GM12878 (cell line): ENCODE results near the gene GAB3. TPM values are rescaled to one million over a fixed set of nuclear protein-coding genes. Genes with fewer than 3 reads are reported as not detected.
A peak's percentile ranks its signal among the peaks of the same experiment; 100 is the strongest.

Source experiments
- ATAC-seq: fragments of 200-7000 bp; cut with Tn5 transposase; 3 replicates; pipeline ENCODE4 v1.9.1; 2020; ENCODE audit warnings: mild to moderate bottlenecking, moderate library complexity
- BruUV-seq: library from RNA; stranded (reverse); fragments of 400-500 nt; replicated peaks from 2 replicates; lab custom pipeline; 2021; lab: Mats Ljungman, UMichigan
- CTCF ChIA-PET: fragments of 300-600 bp; sonication (Branson Sonifier 250); formaldehyde crosslinking; extraction: SDS; loops from one replicate; lab custom pipeline; 2021; ENCODE audit warnings: inconsistent platforms; lab: Yijun Ruan, JAX
- POLR2A ChIA-PET: fragments of 350-600 bp; formaldehyde crosslinking; extraction: SDS; loops from one replicate; lab custom pipeline; 2021; ENCODE audit warnings: inconsistent platforms; lab: Charles Lee
- RAD21 ChIA-PET: fragments of 300-600 bp; sonication (Branson Sonifier 250); formaldehyde crosslinking; loops from one replicate; lab custom pipeline; 2023; ENCODE audit warnings: antibody characterized with exemption; ENCODE audit not compliant: unreplicated experiment; lab: Charles Lee
- SMC1A ChIA-PET: fragments of 300-600 bp; sonication (Branson Sonifier 250); formaldehyde crosslinking; loops from one replicate; lab custom pipeline; 2023; ENCODE audit not compliant: unreplicated experiment, uncharacterized antibody; lab: Charles Lee
- DNase-seq: peaks from one replicate; pipeline ENCODE4 v3.0.0-alpha.2; 2011; ENCODE audit warnings: low read depth, low spot score
- FAIRE-seq: peaks from 3 replicates; lab custom pipeline; 2011; peaks lifted over from hg19 to GRCh38; lab: Jason Lieb, UNC
- H2AFZ ChIP-seq: 2 replicates; pipeline ENCODE4 v1.6.0; 2011; ENCODE audit warnings: low read depth, low read length, control low read depth; ENCODE audit not compliant: control insufficient read depth
- H3K27ac ChIP-seq: 2 replicates; pipeline ENCODE4 v1.5.1; 2011; ENCODE audit warnings: control low read depth; ENCODE audit not compliant: control insufficient read depth, insufficient read depth
- H3K27me3 ChIP-seq, 2 experiments: replicated peaks in 1 of 2; 2 replicates each; pipeline versions ENCODE4 v1.6.0 to v1.6.1; 2011; ENCODE audit warnings: low read length in 1 of 2; ENCODE audit not compliant: control insufficient read depth in 2 of 2, insufficient read depth in 2 of 2
- H3K36me3 ChIP-seq, 2 experiments: 2 replicates each; pipeline ENCODE4 v1.5.1; 2011; ENCODE audit warnings: low read length in 1 of 2; ENCODE audit not compliant: control insufficient read depth in 2 of 2, insufficient read depth in 2 of 2
- H3K4me1 ChIP-seq: 2 replicates; pipeline ENCODE4 v1.6.1; 2011; ENCODE audit warnings: mild to moderate bottlenecking, low read length, moderate library complexity, mixed read lengths; ENCODE audit not compliant: control insufficient read depth, insufficient read depth
- H3K4me2 ChIP-seq: 2 replicates; pipeline ENCODE4 v1.6.0; 2011; ENCODE audit warnings: control low read depth; ENCODE audit not compliant: control insufficient read depth, insufficient read depth
- H3K4me3 ChIP-seq: fragments of 200-600 bp; sonication (generic); 2 replicates; pipeline ENCODE4 v1.5.1; 2016
- H3K79me2 ChIP-seq: 2 replicates; pipeline ENCODE4 v1.6.0; 2011; ENCODE audit warnings: low read length; ENCODE audit not compliant: control insufficient read depth, insufficient read depth
- H3K9ac ChIP-seq: 2 replicates; pipeline ENCODE4 v1.8.0; 2011; ENCODE audit warnings: low read length, control low read depth, mixed read lengths; ENCODE audit not compliant: control insufficient read depth, insufficient read depth
- H3K9me3 ChIP-seq: replicated peaks from 3 replicates; pipeline ENCODE4 v1.5.1; 2011; ENCODE audit warnings: mild to moderate bottlenecking, low read length; ENCODE audit not compliant: control insufficient read depth, insufficient read depth
- H4K20me1 ChIP-seq: 2 replicates; pipeline ENCODE4 v1.6.0; 2011; ENCODE audit not compliant: control insufficient read depth, insufficient read depth
- BRCA1 ChIP-seq: IDR thresholded peaks from 2 replicates; pipeline ENCODE4 v1.6.1; 2011; ENCODE audit warnings: low read depth, low read length, improper control_type of control experiment
- CBX5 ChIP-seq: sonication (generic); IDR thresholded peaks from 2 replicates; pipeline ENCODE4 v1.6.1; 2016; ENCODE audit warnings: low read depth, moderate library complexity, mild to moderate bottlenecking, inconsistent platforms
- CEBPZ ChIP-seq: fragments of 150-350 bp; IDR thresholded peaks from 2 replicates; pipeline ENCODE4 v1.6.1; 2016; ENCODE audit warnings: low read depth, low read length
- CREB1 ChIP-seq: IDR thresholded peaks from 2 replicates; pipeline ENCODE4 v1.6.1; 2012; ENCODE audit warnings: low read depth, mild to moderate bottlenecking, inconsistent platforms
- IKZF2 ChIP-seq, 2 experiments: fragments of 450-650 bp; IDR thresholded peaks; 2 replicates each; pipeline ENCODE4 v1.6.1; 2017; ENCODE audit warnings: mild to moderate bottlenecking in 2 of 2, moderate library complexity in 2 of 2
- SKIL ChIP-seq: fragments of 450-650 bp; IDR thresholded peaks from 2 replicates; pipeline ENCODE4 v1.6.1; 2017; ENCODE audit warnings: mild to moderate bottlenecking, low read depth, inconsistent platforms; ENCODE audit not compliant: poor library complexity, severe bottlenecking
- STAT3 ChIP-seq: IDR thresholded peaks from 2 replicates; pipeline ENCODE4 v1.6.1; 2011; ENCODE audit warnings: low read depth, low read length, improper control_type of control experiment
- ZNF217 ChIP-seq: fragments of 450-650 bp; IDR thresholded peaks from 2 replicates; pipeline ENCODE4 v1.6.1; 2017; ENCODE audit warnings: antibody characterized with exemption, mild to moderate bottlenecking
- WGBS: methylation state at CpG from one replicate; pipeline ENCODE4 v1.1.6; 2016; ENCODE audit warnings: low lambda C conversion rate; ENCODE audit not compliant: insufficient replicate concordance, insufficient coverage; ENCODE audit errors: missing lambda C conversion rate; 5-methylcytosine and 5-hydroxymethylcytosine counted together
- in situ Hi-C: fragments of 300-500 bp; cut with MboI; formaldehyde crosslinking; loops from 9 replicates; pipeline ENCODE4 v1.14.3; 2018; ENCODE audit warnings: mixed read lengths
- intact Hi-C: fragments of 100-400 bp; cut with micrococcal nuclease; formaldehyde crosslinking; loops from one replicate; pipeline ENCODE4 v1.14.2; 2022; ENCODE audit not compliant: unreplicated experiment
- polyA plus RNA-seq, 11 experiments: library from polyadenylated mRNA; depleted of rRNA in 4 of 11; unstranded in 6 of 11; stranded (reverse) in 5 of 11; fragments of >200 nt; fragmentation: Nextera tagmentation in 4 of 11; fragmentation: Illumina TruSeq in 1 of 11; extraction: Ambion mirVana in 4 of 11; extraction: Trizol in 1 of 11; gene quantifications; 1 replicate in 1 of 11; 2 replicates in 10 of 11; pipeline versions ENCODE4 v1.2.1 to v1.2.3, GENCODE V29; 2011 to 2016; ENCODE audit warnings: inconsistent platforms in 2 of 11, missing spikeins in 2 of 11, low read depth in 1 of 11
- total RNA-seq, 4 experiments: library from RNA; depleted of rRNA in 3 of 4; stranded (reverse); fragments of >200 nt in 3 of 4; fragmentation: Illumina TruSeq in 1 of 4; extraction: Trizol in 1 of 4; gene quantifications; 2 replicates each; pipeline versions ENCODE4 v1.2.1 to v1.2.3, GENCODE V29; 2013 to 2021

GAB3 gene
- total and polyA plus RNA-seq, 10 of the 15 experiments (the other 5 are each of a cell fraction or from before 2014, with no cell fraction given), result 0.10 to 2.0 (median 0.85) TPM

- peaks cover 7 to 10% of the 10 kb centered on the region in 2 experiments; a peak in 3 of 4 replicates for H3K36me3 ChIP-seq
- H3K9me3 ChIP-seq, result no peaks in the 10 kb centered on the region; the same call in 2 of the 3 replicates
- WGBS, result 44% methylated on average over 2 of the region's 2 CpGs
- ChIA-PET SMC1A (no interaction called here), POLR2A (no interaction called here), RAD21 (no interaction called here), CTCF (interaction anchor here (1.4 kb wide), 1 partner anchor 28 kb away, joined by 5 read pairs; no protein-coding TSS in a partner anchor)
- H2AFZ ChIP-seq, result no peak overlapping the region
- DNase-seq (no peak), FAIRE-seq (no peak), ATAC-seq (no peak)
- H3K27me3 ChIP-seq, result no peaks in the 10 kb centered on the region
- H3K4me2 ChIP-seq, result no peak overlapping the region
- TF ChIP-seq BRCA1 (no peak), IKZF2 (IDR thresholded peaks at IDR 0.05) (no peak)
- intact Hi-C loops, result no loop called here
- no peaks in the 10 kb centered on the region for H3K79me2 ChIP-seq
- no peaks in the 10 kb centered on the region for H3K4me1 ChIP-seq
- H3K27ac ChIP-seq, result no peak overlapping the region
- no peaks in the 10 kb centered on the region for H4K20me1 ChIP-seq
- H3K4me3 ChIP-seq, result no peak overlapping the region
- in situ Hi-C loops, result no loop called here
- no TSS peak for BruUV-seq
- H3K9ac ChIP-seq, result no peak overlapping the region
These were observed 25.9 kb upstream of the GAB3 start for GRCh38 chrX:154776753-154777152.

GRCh38 chrX:154775419-154776349 is 24.8 kb upstream of the GAB3 start:
- POLR2A ChIA-PET, result interaction anchor here (0.8 kb wide), 1 partner anchor 12 kb away, joined by 3 read pairs; no protein-coding TSS in a partner anchor
- CTCF ChIA-PET, result interaction anchor here (1.4 kb wide), 1 partner anchor 27 kb away, joined by 5 read pairs; no protein-coding TSS in a partner anchor
- no peak for TF ChIP-seq CEBPZ
- no peak for TF ChIP-seq CBX5
- no peak for TF ChIP-seq STAT3
- no peak for TF ChIP-seq ZNF217
- no peak for TF ChIP-seq CREB1
- no peak for TF ChIP-seq SKIL

More at GRCh38 chrX:154775419-154776349, 24.8 kb upstream of the GAB3 start:
- Histone ChIP-seq H3K4me1 (no peaks in the 10 kb centered on the region), H3K9ac (no peak overlapping the region), H4K20me1 (no peaks in the 10 kb centered on the region), H3K27me3 (no peaks in the 10 kb centered on the region), H3K4me2 (no peak overlapping the region), H3K9me3 (no peaks in the 10 kb centered on the region; the same call in 2 of the 3 replicates), H3K4me3 (no peak overlapping the region), H3K79me2 (no peaks in the 10 kb centered on the region), H3K27ac (no peak overlapping the region), H3K36me3 (peaks cover 7 to 10% of the 10 kb centered on the region in 2 experiments; a peak in 3 of 4 replicates), H2AFZ (no peak overlapping the region)
- DNase-seq, result no peak
- ATAC-seq, result peak; percentile 37; the same call in 1 of the 3 replicates
- no TSS peak for BruUV-seq
- WGBS, result 53% methylated on average over 15 of the region's 15 CpGs
- RAD21 ChIA-PET, result no interaction called here
- FAIRE-seq, result no peak
- in situ Hi-C loops (no loop called here), intact Hi-C loops (no loop called here)
- SMC1A ChIA-PET, result no interaction called here
